Endometrium (tissue), 2 donors: ENCODE measurements around the gene UTP25.
"Not testable (repeated sequence)": the region's sequence is repeated elsewhere in the genome, so short reads cannot be mapped to it uniquely, and the experiment has no call there.

ENCODE experiments used
- FAIRE-seq: peaks from 2 replicates; lab custom pipeline; 2012; peaks lifted over from hg19 to GRCh38; lab: Jason Lieb, UNC
- donor health status: control.
- donor health status: control.

The UTP25 gene

GRCh38 chr1:209898271-209898670 lies 70.5 kb downstream of the UTP25 start:
- not testable (repeated sequence) for FAIRE-seq

DNA sequence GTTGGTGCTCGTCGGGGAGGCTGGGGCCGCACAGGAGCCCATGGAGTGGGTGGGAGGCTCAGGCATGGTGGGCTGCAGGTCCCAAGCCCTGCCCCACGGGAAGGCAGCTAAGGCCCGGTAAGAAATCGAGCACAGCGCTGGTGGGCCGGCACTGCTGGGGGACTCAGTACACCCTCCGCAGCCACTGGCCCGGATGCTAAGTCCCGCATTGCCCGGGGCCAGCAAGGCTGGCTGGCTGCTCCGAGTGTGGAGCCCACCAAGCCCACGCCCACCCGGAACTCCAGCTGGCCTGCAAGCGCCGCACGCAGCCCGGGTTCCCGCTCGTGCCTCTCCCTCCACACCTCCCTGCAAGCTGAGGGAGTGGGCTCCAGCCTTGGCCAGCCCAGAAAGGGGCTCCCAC lies 71.1 kb downstream of the UTP25 start:
- not testable (repeated sequence) for FAIRE-seq

GRCh38 chr1:209899948-209900347 lies 72.2 kb downstream of the UTP25 start:
- FAIRE-seq = no peak

DNA sequence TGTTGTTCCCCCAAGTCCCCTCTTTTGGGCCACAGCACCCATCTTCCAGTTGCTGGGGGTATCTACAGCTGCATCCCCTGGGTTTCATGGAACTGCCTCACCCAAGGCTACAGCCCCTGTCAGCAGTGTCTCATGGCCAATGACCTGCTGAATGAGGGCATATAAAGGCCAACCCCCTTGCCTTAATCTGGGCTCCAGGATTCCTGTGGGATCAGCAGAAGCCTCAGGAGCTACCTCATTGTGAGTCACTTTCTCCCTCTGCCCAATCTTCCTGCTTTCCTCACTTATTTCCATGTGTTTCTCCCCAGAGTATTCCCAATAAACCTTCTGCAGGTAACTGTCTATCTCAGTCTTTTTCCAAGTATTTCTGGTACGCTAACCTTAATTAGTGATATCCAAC lies 73.0 kb downstream of the UTP25 start:
- FAIRE-seq = no peak

DNA sequence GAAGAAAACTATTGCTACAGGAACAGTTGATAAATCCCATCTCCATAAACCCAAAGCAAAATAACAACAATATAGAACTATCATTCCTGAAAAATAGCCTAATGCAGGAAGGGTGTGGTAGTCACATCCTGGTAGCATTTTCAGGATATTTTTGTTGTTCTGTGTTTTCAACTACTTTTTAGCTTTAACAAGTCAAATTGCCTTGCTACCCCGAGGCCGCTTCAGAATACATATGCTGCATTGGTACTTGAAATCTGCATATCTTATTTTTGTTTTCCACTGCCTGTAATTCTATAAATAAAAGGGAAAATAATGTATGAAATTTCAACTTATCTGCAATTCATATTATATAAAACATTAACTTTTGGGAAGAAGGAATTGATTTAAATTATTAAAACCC lies 73.4 kb downstream of the UTP25 start:
- no peak for FAIRE-seq

- not testable (repeated sequence) for FAIRE-seq
These were observed 77.0 kb downstream of the UTP25 start for GRCh38 chr1:209904774-209905173.
